HCT116 (cell line): ENCODE results near the gene HSF4.

Experiments
- EGR1 ChIP-seq: IDR thresholded peaks from 2 replicates; pipeline ENCODE4 v1.6.1; 2012; ENCODE audit warnings: low read depth
- EZH2 ChIP-seq: fragments of 200-600 bp; sonication (generic); IDR thresholded peaks from 2 replicates; pipeline ENCODE4 v1.6.1; 2017; ENCODE audit warnings: antibody characterized with exemption, mixed run types
- FOSL1 ChIP-seq: IDR thresholded peaks from 2 replicates; pipeline ENCODE4 v1.6.1; 2012; ENCODE audit warnings: low read depth
- POLR2A ChIP-seq: IDR thresholded peaks from 2 replicates; pipeline ENCODE4 v1.7.0; 2011; ENCODE audit warnings: borderline replicate concordance; ENCODE audit not compliant: insufficient read depth, insufficient read length; ENCODE audit errors: extremely low read depth
- POLR2AphosphoS5 ChIP-seq: IDR thresholded peaks from 2 replicates; pipeline ENCODE4 v1.6.1; 2011; ENCODE audit warnings: mild to moderate bottlenecking, low read depth, low read length, moderate library complexity
- SP1 ChIP-seq: IDR thresholded peaks from 2 replicates; pipeline ENCODE4 v1.6.1; 2012; ENCODE audit warnings: low read depth
- TCF7L2 ChIP-seq: IDR thresholded peaks from 2 replicates; pipeline ENCODE4 v1.7.0; 2011; ENCODE audit warnings: borderline replicate concordance, inconsistent platforms; ENCODE audit not compliant: insufficient read depth, insufficient read length; ENCODE audit errors: extremely low read depth
- ZNF274 ChIP-seq: fragments of 200-500 bp; sonication (Bioruptor generic); IDR thresholded peaks from 2 replicates; pipeline ENCODE4 v1.6.1; 2014; ENCODE audit warnings: mild to moderate bottlenecking, low read depth, low read length, inconsistent platforms
- TF ChIP-seq, protein P1 (sequence below), 3 experiments: fragments of 200-600 bp in 1 of 3; sonication (generic) in 1 of 3; IDR thresholded peaks in 2 of 3; conservative IDR thresholded peaks in 1 of 3; 2 replicates each; pipeline ENCODE4 v1.5.1; 2012 to 2017; ENCODE audit warnings: low read depth in 2 of 3, low read length in 2 of 3, antibody characterized with exemption in 1 of 3, borderline replicate concordance in 1 of 3, control low read depth in 1 of 3, mild to moderate bottlenecking in 1 of 3, mixed read lengths in 1 of 3, mixed run types in 1 of 3, moderate library complexity in 1 of 3; ENCODE audit not compliant: insufficient read depth in 1 of 3
- TF ChIP-seq, protein P2 (sequence below): IDR thresholded peaks from 2 replicates; pipeline ENCODE4 v1.6.1; 2012
- TF ChIP-seq, protein P3 (sequence below): IDR thresholded peaks from 2 replicates; pipeline ENCODE4 v1.6.1; 2011; ENCODE audit warnings: mild to moderate bottlenecking, low read length, moderate library complexity; ENCODE audit not compliant: insufficient replicate concordance; ENCODE audit errors: extremely low read depth

- TF ChIP-seq, protein P1, sequence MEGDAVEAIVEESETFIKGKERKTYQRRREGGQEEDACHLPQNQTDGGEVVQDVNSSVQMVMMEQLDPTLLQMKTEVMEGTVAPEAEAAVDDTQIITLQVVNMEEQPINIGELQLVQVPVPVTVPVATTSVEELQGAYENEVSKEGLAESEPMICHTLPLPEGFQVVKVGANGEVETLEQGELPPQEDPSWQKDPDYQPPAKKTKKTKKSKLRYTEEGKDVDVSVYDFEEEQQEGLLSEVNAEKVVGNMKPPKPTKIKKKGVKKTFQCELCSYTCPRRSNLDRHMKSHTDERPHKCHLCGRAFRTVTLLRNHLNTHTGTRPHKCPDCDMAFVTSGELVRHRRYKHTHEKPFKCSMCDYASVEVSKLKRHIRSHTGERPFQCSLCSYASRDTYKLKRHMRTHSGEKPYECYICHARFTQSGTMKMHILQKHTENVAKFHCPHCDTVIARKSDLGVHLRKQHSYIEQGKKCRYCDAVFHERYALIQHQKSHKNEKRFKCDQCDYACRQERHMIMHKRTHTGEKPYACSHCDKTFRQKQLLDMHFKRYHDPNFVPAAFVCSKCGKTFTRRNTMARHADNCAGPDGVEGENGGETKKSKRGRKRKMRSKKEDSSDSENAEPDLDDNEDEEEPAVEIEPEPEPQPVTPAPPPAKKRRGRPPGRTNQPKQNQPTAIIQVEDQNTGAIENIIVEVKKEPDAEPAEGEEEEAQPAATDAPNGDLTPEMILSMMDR (IDR thresholded peaks at IDR 0.05 in 2 of 3, conservative IDR thresholded peaks at IDR 0.05 in 1 of 3; ENCODE audit: borderline replicate concordance in 1 of 3, insufficient read depth in 1 of 3, low read depth in 2 of 3, low read length in 2 of 3), result no peak
- TF ChIP-seq EZH2 (no peak), EGR1 (no peak), ZNF274 (no peak), SP1 (no peak), POLR2A (no peak), POLR2AphosphoS5 (no peak), TCF7L2 (no peak), FOSL1 (no peak)
- TF ChIP-seq, protein P2, sequence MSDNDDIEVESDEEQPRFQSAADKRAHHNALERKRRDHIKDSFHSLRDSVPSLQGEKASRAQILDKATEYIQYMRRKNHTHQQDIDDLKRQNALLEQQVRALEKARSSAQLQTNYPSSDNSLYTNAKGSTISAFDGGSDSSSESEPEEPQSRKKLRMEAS, result no peak
- TF ChIP-seq, protein P3, sequence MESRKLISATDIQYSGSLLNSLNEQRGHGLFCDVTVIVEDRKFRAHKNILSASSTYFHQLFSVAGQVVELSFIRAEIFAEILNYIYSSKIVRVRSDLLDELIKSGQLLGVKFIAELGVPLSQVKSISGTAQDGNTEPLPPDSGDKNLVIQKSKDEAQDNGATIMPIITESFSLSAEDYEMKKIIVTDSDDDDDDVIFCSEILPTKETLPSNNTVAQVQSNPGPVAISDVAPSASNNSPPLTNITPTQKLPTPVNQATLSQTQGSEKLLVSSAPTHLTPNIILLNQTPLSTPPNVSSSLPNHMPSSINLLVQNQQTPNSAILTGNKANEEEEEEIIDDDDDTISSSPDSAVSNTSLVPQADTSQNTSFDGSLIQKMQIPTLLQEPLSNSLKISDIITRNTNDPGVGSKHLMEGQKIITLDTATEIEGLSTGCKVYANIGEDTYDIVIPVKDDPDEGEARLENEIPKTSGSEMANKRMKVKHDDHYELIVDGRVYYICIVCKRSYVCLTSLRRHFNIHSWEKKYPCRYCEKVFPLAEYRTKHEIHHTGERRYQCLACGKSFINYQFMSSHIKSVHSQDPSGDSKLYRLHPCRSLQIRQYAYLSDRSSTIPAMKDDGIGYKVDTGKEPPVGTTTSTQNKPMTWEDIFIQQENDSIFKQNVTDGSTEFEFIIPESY, result no peak
Observed at GRCh38 chr16:67156143-67156844, 8.3 kb upstream of the HSF4 start.
